Measurements from ENCODE around the gene KCNK1.

DNA sequence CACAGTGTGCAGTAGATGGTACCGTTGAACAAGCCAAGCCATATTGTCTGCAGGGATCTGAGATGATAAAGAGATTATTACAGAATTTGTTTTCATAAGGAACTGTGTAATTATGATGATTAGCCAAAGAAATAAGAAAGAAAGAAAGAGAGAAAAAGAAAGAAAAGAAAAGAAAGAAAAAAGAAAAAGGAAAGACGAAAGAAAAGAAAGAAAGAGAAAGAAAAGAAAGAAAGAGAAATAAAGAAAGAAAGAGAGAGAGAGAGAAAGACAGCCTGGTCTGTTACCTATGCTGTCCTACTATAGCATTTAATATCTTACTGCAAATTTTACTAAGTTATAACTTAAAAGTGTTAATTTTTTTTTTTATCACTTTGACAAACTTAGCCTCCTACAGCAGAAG lies 43.6 kb downstream of the KCNK1 start:
- TF ChIP-seq MXI1 (conservative IDR thresholded peaks at IDR 0.05; ENCODE audit: poor library complexity, severe bottlenecking) (no peak), EP300 (conservative IDR thresholded peaks at IDR 0.05; ENCODE audit: poor library complexity, severe bottlenecking) (no peak), RAD21 (conservative IDR thresholded peaks at IDR 0.05) (no peak), EZH2 (IDR thresholded peaks at IDR 0.05; ENCODE audit: borderline replicate concordance, insufficient read depth, low read length, poor library complexity, severe bottlenecking) (no peak), SMC3 (conservative IDR thresholded peaks at IDR 0.05; ENCODE audit: poor library complexity) (no peak), POLR2AphosphoS5 (IDR thresholded peaks at IDR 0.05) (no peak)
- TF ChIP-seq, protein P1, sequence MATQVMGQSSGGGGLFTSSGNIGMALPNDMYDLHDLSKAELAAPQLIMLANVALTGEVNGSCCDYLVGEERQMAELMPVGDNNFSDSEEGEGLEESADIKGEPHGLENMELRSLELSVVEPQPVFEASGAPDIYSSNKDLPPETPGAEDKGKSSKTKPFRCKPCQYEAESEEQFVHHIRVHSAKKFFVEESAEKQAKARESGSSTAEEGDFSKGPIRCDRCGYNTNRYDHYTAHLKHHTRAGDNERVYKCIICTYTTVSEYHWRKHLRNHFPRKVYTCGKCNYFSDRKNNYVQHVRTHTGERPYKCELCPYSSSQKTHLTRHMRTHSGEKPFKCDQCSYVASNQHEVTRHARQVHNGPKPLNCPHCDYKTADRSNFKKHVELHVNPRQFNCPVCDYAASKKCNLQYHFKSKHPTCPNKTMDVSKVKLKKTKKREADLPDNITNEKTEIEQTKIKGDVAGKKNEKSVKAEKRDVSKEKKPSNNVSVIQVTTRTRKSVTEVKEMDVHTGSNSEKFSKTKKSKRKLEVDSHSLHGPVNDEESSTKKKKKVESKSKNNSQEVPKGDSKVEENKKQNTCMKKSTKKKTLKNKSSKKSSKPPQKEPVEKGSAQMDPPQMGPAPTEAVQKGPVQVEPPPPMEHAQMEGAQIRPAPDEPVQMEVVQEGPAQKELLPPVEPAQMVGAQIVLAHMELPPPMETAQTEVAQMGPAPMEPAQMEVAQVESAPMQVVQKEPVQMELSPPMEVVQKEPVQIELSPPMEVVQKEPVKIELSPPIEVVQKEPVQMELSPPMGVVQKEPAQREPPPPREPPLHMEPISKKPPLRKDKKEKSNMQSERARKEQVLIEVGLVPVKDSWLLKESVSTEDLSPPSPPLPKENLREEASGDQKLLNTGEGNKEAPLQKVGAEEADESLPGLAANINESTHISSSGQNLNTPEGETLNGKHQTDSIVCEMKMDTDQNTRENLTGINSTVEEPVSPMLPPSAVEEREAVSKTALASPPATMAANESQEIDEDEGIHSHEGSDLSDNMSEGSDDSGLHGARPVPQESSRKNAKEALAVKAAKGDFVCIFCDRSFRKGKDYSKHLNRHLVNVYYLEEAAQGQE (IDR thresholded peaks at IDR 0.05; ENCODE audit: borderline replicate concordance), result no peak
- TF ChIP-seq, protein P2, sequence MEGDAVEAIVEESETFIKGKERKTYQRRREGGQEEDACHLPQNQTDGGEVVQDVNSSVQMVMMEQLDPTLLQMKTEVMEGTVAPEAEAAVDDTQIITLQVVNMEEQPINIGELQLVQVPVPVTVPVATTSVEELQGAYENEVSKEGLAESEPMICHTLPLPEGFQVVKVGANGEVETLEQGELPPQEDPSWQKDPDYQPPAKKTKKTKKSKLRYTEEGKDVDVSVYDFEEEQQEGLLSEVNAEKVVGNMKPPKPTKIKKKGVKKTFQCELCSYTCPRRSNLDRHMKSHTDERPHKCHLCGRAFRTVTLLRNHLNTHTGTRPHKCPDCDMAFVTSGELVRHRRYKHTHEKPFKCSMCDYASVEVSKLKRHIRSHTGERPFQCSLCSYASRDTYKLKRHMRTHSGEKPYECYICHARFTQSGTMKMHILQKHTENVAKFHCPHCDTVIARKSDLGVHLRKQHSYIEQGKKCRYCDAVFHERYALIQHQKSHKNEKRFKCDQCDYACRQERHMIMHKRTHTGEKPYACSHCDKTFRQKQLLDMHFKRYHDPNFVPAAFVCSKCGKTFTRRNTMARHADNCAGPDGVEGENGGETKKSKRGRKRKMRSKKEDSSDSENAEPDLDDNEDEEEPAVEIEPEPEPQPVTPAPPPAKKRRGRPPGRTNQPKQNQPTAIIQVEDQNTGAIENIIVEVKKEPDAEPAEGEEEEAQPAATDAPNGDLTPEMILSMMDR (IDR thresholded peaks at IDR 0.05; ENCODE audit: poor library complexity, severe bottlenecking), result no peak
